HEK293 (cell line): Measurements from ENCODE around the gene PCDH15.

Source experiments
- GLI4 ChIP-seq: fragments of 450-650 bp; formaldehyde crosslinking; IDR thresholded peaks from 2 replicates; pipeline ENCODE4 v1.5.1; 2016; ENCODE audit warnings: missing biosample characterization, missing genetic modification characterization
- TCF7L2 ChIP-seq: IDR thresholded peaks from 2 replicates; pipeline ENCODE4 v1.6.1; 2011; ENCODE audit warnings: low read depth, mild to moderate bottlenecking, inconsistent platforms, low read length, moderate library complexity, borderline replicate concordance
- ZNF133 ChIP-seq: fragments of 450-650 bp; formaldehyde crosslinking; IDR thresholded peaks from 2 replicates; pipeline ENCODE4 v1.5.1; 2016; ENCODE audit warnings: missing biosample characterization, missing genetic modification characterization
- ZNF174 ChIP-seq: fragments of 450-650 bp; formaldehyde crosslinking; IDR thresholded peaks from 2 replicates; pipeline ENCODE4 v1.5.0; 2017; ENCODE audit warnings: missing biosample characterization, mild to moderate bottlenecking, missing genetic modification characterization
- ZNF768 ChIP-seq: fragments of 450-650 bp; formaldehyde crosslinking; IDR thresholded peaks from 2 replicates; pipeline ENCODE4 v1.5.1; 2018; ENCODE audit warnings: missing biosample characterization, mild to moderate bottlenecking, missing genetic modification characterization
- ZNF837 ChIP-seq: fragments of 450-650 bp; formaldehyde crosslinking; IDR thresholded peaks from 2 replicates; pipeline ENCODE4 v1.5.1; 2016; ENCODE audit warnings: missing biosample characterization, missing genetic modification characterization
- TF ChIP-seq, protein P1 (sequence below): fragments of 450-650 bp; IDR thresholded peaks from 2 replicates; pipeline ENCODE4 v1.5.1; 2018; ENCODE audit warnings: missing biosample characterization, mild to moderate bottlenecking, missing genetic modification characterization
- TF ChIP-seq, protein P2 (sequence below): fragments of 450-650 bp; formaldehyde crosslinking; IDR thresholded peaks from 2 replicates; pipeline ENCODE4 v1.5.1; 2016; ENCODE audit warnings: missing biosample characterization, missing genetic modification characterization
- TF ChIP-seq, protein P3 (sequence below): fragments of 450-650 bp; formaldehyde crosslinking; IDR thresholded peaks from 2 replicates; pipeline ENCODE4 v1.5.1; 2016; ENCODE audit warnings: missing biosample characterization, missing genetic modification characterization

DNA sequence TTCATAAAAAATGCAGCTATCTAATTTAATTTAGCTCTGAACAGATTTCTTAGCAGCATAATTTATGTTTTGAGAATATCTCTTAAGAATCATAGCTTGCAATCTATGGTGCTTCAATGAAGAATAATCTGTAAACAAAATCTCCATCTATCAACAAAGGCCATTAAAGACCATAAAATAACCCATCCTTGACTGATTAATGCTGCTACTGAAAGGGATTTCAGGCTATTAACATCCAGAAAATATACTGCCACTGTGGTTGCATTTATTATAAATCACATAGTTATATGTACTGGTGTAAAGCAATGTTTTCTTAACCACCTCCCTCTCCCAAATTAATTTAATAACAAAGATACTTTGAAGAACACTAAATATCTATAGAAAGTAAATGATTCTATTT, 191.6 kb downstream of the PCDH15 start:
- TF ChIP-seq ZNF133: no peak
- TF ChIP-seq, protein P1, sequence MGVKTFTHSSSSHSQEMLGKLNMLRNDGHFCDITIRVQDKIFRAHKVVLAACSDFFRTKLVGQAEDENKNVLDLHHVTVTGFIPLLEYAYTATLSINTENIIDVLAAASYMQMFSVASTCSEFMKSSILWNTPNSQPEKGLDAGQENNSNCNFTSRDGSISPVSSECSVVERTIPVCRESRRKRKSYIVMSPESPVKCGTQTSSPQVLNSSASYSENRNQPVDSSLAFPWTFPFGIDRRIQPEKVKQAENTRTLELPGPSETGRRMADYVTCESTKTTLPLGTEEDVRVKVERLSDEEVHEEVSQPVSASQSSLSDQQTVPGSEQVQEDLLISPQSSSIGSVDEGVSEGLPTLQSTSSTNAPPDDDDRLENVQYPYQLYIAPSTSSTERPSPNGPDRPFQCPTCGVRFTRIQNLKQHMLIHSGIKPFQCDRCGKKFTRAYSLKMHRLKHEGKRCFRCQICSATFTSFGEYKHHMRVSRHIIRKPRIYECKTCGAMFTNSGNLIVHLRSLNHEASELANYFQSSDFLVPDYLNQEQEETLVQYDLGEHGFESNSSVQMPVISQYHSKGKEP (tag by site-specific recombination): no peak
- TF ChIP-seq, protein P2, sequence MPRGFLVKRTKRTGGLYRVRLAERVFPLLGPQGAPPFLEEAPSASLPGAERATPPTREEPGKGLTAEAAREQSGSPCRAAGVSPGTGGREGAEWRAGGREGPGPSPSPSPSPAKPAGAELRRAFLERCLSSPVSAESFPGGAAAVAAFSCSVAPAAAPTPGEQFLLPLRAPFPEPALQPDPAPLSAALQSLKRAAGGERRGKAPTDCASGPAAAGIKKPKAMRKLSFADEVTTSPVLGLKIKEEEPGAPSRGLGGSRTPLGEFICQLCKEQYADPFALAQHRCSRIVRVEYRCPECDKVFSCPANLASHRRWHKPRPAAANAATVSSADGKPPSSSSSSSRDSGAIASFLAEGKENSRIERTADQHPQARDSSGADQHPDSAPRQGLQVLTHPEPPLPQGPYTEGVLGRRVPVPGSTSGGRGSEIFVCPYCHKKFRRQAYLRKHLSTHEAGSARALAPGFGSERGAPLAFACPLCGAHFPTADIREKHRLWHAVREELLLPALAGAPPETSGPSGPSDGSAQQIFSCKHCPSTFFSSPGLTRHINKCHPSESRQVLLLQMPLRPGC: no peak
- TF ChIP-seq, protein P3, sequence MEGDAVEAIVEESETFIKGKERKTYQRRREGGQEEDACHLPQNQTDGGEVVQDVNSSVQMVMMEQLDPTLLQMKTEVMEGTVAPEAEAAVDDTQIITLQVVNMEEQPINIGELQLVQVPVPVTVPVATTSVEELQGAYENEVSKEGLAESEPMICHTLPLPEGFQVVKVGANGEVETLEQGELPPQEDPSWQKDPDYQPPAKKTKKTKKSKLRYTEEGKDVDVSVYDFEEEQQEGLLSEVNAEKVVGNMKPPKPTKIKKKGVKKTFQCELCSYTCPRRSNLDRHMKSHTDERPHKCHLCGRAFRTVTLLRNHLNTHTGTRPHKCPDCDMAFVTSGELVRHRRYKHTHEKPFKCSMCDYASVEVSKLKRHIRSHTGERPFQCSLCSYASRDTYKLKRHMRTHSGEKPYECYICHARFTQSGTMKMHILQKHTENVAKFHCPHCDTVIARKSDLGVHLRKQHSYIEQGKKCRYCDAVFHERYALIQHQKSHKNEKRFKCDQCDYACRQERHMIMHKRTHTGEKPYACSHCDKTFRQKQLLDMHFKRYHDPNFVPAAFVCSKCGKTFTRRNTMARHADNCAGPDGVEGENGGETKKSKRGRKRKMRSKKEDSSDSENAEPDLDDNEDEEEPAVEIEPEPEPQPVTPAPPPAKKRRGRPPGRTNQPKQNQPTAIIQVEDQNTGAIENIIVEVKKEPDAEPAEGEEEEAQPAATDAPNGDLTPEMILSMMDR (tag by site-specific recombination): no peak
- TF ChIP-seq ZNF174 (tag by site-specific recombination): no peak
- no peak for TF ChIP-seq ZNF837 (tag by site-specific recombination)
- no peak for TF ChIP-seq ZNF768 (tag by site-specific recombination)
- TF ChIP-seq TCF7L2: no peak
- no peak for TF ChIP-seq GLI4 (tag by site-specific recombination)
